ENCODE results near the gene GPT2.

The GPT2 gene

DNA sequence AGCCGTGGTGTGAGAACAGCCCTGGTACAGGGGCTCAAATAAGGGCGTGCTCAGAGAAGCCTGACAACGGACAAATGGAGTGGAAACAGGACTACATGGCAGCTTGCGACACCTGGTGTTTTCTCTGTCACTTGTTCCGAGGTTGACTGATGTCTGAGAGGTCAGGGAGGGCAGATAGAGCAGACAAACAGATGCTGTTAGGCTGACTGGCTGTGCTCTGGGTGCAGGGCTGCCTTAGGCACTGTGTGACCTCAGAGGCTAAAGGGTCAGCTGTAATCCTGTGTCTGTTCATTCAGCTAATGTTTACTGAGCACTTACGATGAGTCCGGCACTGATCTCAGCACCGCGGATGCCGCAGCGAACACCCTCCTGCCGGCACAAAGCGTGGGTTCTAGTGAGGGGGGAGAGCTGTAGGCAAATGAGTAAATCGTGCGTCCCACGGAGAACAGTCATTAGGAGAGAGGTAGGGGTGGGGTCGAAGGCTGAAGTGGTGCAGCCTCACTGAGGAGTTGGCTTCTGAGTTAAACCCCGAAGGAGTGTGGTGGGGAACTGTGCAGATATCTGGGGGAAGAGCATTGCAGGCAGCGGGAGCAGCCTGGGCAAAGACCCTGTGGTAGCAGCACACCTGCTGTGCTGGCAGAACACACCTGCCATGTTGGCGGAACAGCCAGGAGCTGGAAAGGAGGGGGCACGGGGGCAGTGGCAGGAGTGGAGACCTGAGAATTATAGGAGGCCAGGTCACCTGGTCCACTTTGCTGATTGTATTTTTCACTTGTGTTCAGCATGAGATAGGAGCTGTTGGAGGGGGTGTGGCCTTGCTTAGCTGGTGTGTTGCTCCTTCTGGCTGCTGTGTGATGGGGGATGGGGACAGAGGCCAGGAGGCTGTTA, 35.0 kb downstream of the GPT2 start:
- Histone ChIP-seq H3K9me3 (ENCODE audit: control insufficient read depth, insufficient read depth, low read length) (no peaks in the 10 kb centered on the region), H3K4me3 (ENCODE audit: low read depth, low read length) (no peak overlapping the region), H3K9ac (ENCODE audit: low read depth, low read length) (no peak overlapping the region), H3K4me1 (ENCODE audit: control insufficient read depth, insufficient read depth, low read length) (no peaks in the 10 kb centered on the region), H3K27me3 (ENCODE audit: control insufficient read depth, insufficient read depth, low read length) (no peaks in the 10 kb centered on the region), H3K36me3 (ENCODE audit: control insufficient read depth, insufficient read depth, low read length) (peaks cover 43% of the 10 kb centered on the region)

DNA sequence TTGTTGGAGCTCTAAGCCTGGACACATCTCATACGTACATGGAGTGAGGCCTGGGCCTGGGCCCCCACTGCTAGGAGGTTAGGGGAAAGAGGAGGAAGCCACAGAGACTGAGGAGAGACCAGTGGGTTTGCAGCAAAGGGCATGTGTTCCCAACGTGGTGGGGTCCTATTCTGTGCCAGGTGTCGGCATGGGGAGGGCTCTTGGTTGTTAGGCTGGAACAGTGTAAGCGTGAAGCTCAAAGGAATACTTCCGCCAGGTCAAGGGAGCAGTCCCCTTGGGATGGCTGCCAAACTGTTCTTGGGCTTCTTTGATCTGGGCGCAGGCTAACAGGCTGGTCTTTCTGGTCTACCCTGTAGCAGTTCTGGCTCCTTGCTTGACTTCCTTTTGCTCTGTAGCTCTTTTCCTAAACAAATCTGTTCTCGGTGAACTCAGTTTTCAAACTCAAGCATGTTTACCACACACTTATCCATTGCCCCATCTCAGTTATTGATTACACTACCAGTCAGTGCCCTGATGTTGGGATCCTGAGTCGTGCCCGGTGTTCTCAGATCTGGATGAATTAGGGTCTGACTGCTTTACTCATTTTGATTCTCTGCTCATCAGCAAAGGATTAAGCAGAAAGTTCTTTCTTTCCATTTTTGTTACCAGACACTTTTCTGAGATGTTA, 36.4 kb downstream of the GPT2 start:
- Histone ChIP-seq H3K36me3 (ENCODE audit: control insufficient read depth, insufficient read depth, low read length) (peaks cover 48% of the 10 kb centered on the region), H3K9ac (ENCODE audit: low read depth, low read length) (no peak overlapping the region), H3K4me1 (ENCODE audit: control insufficient read depth, insufficient read depth, low read length) (no peaks in the 10 kb centered on the region), H3K4me3 (ENCODE audit: low read depth, low read length) (no peak overlapping the region), H3K9me3 (ENCODE audit: control insufficient read depth, insufficient read depth, low read length) (no peaks in the 10 kb centered on the region), H3K27me3 (ENCODE audit: control insufficient read depth, insufficient read depth, low read length) (no peaks in the 10 kb centered on the region)

- no peaks in the 10 kb centered on the region for H3K9me3 ChIP-seq (ENCODE audit: control insufficient read depth, insufficient read depth, low read length)
Measured at GRCh38 chr16:46922239-46922638, 38.1 kb downstream of the GPT2 start.

DNA sequence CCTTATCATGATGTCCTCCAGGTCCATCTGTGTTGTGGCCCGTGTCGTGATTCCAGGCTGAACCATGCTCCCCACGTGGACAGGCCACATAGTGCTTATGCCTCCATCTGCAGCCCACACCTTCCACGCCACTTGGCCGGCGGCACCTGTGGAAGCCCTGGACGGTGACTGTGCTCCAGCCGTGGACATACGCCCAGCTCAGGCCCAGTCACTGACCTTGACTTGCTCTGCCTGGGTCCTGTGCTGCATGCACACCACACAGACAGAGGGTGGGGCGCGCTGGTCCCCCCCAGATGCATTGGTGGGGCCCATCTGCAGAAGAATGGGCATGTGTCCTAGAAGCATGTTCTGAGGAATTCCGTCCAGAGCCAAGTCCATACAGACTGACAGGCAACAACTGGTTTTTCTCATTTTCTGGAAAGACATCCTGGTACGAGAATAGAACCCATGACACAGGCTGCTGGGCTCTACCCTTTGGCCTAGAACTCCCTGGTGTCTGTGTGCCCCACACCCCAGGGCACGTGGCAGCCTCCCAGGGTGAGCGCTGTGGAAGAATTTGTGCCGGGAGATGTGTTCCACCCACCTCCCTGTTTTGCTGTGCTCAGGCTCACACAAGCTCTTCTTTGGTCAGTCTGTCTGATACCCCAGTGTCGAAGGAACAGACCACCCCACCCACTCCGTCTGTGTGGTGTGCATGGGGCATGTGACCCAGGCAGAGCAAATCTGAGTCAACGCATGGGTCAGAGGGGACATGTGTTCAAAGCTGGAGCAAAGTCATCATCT, 39.5 kb downstream of the GPT2 start:
- H3K4me1 ChIP-seq (ENCODE audit: control insufficient read depth, insufficient read depth, low read length), result no peaks in the 10 kb centered on the region
- peaks cover 61% of the 10 kb centered on the region for H3K36me3 ChIP-seq (ENCODE audit: control insufficient read depth, insufficient read depth, low read length)
- no peak overlapping the region for H3K4me3 ChIP-seq (ENCODE audit: low read depth, low read length)
- H3K27me3 ChIP-seq (ENCODE audit: control insufficient read depth, insufficient read depth, low read length), result no peaks in the 10 kb centered on the region
- H3K9me3 ChIP-seq (ENCODE audit: control insufficient read depth, insufficient read depth, low read length), result no peaks in the 10 kb centered on the region
- H3K9ac ChIP-seq (ENCODE audit: low read depth, low read length), result no peak overlapping the region

More at GRCh38 chr16:46922239-46922638, 38.1 kb downstream of the GPT2 start:
- Histone ChIP-seq H3K4me1 (ENCODE audit: control insufficient read depth, insufficient read depth, low read length) (no peaks in the 10 kb centered on the region), H3K4me3 (ENCODE audit: low read depth, low read length) (no peak overlapping the region), H3K27me3 (ENCODE audit: control insufficient read depth, insufficient read depth, low read length) (no peaks in the 10 kb centered on the region), H3K9ac (ENCODE audit: low read depth, low read length) (no peak overlapping the region), H3K36me3 (ENCODE audit: control insufficient read depth, insufficient read depth, low read length) (peaks cover 56% of the 10 kb centered on the region)

GRCh38 chr16:46924402-46924801, 40.2 kb downstream of the GPT2 start:
- Histone ChIP-seq H3K9ac (ENCODE audit: low read depth, low read length) (no peak overlapping the region), H3K27me3 (ENCODE audit: control insufficient read depth, insufficient read depth, low read length) (no peaks in the 10 kb centered on the region), H3K4me3 (ENCODE audit: low read depth, low read length) (no peak overlapping the region), H3K9me3 (ENCODE audit: control insufficient read depth, insufficient read depth, low read length) (no peaks in the 10 kb centered on the region), H3K36me3 (ENCODE audit: control insufficient read depth, insufficient read depth, low read length) (peaks cover 61% of the 10 kb centered on the region), H3K4me1 (ENCODE audit: control insufficient read depth, insufficient read depth, low read length) (no peaks in the 10 kb centered on the region)

DNA sequence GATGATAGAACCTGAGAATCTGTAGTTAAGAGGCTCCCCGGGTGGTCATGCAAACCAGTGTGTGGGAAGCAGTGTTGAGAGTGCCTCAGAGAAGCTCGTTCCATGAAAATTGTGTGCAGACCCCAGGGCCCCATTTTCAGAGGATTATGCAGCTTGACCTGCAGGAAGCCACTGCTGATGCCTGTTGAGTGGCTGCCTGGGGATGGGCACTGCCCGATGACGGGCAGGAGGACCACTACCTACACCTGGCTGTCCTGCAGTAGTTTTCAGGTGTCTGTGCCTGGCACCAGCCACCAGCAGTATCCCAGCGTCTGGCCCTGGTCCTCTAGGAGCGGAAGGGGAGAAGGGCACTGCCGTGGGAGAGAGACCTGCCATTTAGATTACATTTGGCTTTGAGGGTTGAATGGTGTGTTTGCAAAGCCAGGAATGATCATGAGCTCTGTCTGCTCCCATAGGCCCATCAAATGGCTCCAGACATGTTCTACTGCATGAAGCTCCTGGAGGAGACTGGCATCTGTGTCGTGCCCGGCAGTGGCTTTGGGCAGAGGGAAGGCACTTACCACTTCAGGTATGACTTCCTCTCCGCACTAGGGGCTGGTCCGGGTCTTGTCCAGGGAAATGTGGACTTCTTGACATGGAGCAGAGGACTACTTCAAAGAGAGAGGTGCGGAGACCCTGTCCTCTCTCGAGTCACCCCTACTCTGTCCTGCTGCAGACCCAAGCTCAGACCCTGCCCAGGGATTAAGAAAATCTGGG, 42.5 kb downstream of the GPT2 start:
- no peaks in the 10 kb centered on the region for H3K9me3 ChIP-seq (ENCODE audit: control insufficient read depth, insufficient read depth, low read length)
- H3K9ac ChIP-seq (ENCODE audit: low read depth, low read length), result no peak overlapping the region
- H3K36me3 ChIP-seq (ENCODE audit: control insufficient read depth, insufficient read depth, low read length), result peaks cover 67% of the 10 kb centered on the region
- H3K4me1 ChIP-seq (ENCODE audit: control insufficient read depth, insufficient read depth, low read length), result no peaks in the 10 kb centered on the region
- H3K27me3 ChIP-seq (ENCODE audit: control insufficient read depth, insufficient read depth, low read length), result no peaks in the 10 kb centered on the region
- H3K4me3 ChIP-seq (ENCODE audit: low read depth, low read length), result no peak overlapping the region

DNA sequence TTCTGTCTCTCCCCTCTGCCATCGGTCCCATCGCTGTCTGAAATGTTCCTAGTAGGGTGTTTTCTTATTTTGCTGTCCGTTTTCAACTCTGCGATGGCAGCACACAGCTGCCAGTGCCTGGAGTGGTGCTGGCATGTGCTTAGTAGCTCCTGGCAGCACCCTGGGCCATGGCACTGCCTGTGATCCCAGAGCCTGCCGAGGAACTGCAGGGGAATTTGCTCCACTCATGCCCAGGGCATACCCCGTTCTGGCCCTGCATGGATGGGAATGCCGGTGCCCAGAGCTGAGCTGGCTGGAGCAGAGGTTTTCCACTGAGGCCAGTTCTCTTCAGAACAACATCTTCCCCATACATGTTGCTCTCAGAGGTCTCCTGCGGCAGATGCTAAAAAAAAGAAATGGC, 43.1 kb downstream of the GPT2 start:
- Histone ChIP-seq H3K9ac (ENCODE audit: low read depth, low read length) (no peak overlapping the region), H3K9me3 (ENCODE audit: control insufficient read depth, insufficient read depth, low read length) (no peaks in the 10 kb centered on the region), H3K36me3 (ENCODE audit: control insufficient read depth, insufficient read depth, low read length) (peaks cover 62% of the 10 kb centered on the region), H3K4me1 (ENCODE audit: control insufficient read depth, insufficient read depth, low read length) (no peaks in the 10 kb centered on the region), H3K4me3 (ENCODE audit: low read depth, low read length) (no peak overlapping the region), H3K27me3 (ENCODE audit: control insufficient read depth, insufficient read depth, low read length) (no peaks in the 10 kb centered on the region)

- Histone ChIP-seq H3K36me3 (ENCODE audit: control insufficient read depth, insufficient read depth, low read length) (peaks cover 50% of the 10 kb centered on the region), H3K4me3 (ENCODE audit: low read depth, low read length) (no peak overlapping the region), H3K27me3 (ENCODE audit: control insufficient read depth, insufficient read depth, low read length) (no peaks in the 10 kb centered on the region), H3K9ac (ENCODE audit: low read depth, low read length) (no peak overlapping the region), H3K4me1 (ENCODE audit: control insufficient read depth, insufficient read depth, low read length) (no peaks in the 10 kb centered on the region), H3K9me3 (ENCODE audit: control insufficient read depth, insufficient read depth, low read length) (no peaks in the 10 kb centered on the region)
Measured at GRCh38 chr16:46928811-46929210, 44.6 kb downstream of the GPT2 start.

GRCh38 chr16:46929378-46930332, 45.5 kb downstream of the GPT2 start:
- H3K4me3 ChIP-seq (ENCODE audit: low read depth, low read length), result no peak overlapping the region
- H3K9ac ChIP-seq (ENCODE audit: low read depth, low read length), result no peak overlapping the region
- H3K9me3 ChIP-seq (ENCODE audit: control insufficient read depth, insufficient read depth, low read length), result no peaks in the 10 kb centered on the region
- H3K36me3 ChIP-seq (ENCODE audit: control insufficient read depth, insufficient read depth, low read length), result peaks cover 41% of the 10 kb centered on the region
- no peaks in the 10 kb centered on the region for H3K27me3 ChIP-seq (ENCODE audit: control insufficient read depth, insufficient read depth, low read length)
- H3K4me1 ChIP-seq (ENCODE audit: control insufficient read depth, insufficient read depth, low read length), result no peaks in the 10 kb centered on the region

GRCh38 chr16:46930861-46931260, 46.7 kb downstream of the GPT2 start:
- Histone ChIP-seq H3K4me3 (ENCODE audit: low read depth, low read length) (no peak overlapping the region), H3K4me1 (ENCODE audit: control insufficient read depth, insufficient read depth, low read length) (no peaks in the 10 kb centered on the region), H3K9ac (ENCODE audit: low read depth, low read length) (no peak overlapping the region), H3K27me3 (ENCODE audit: control insufficient read depth, insufficient read depth, low read length) (no peaks in the 10 kb centered on the region), H3K9me3 (ENCODE audit: control insufficient read depth, insufficient read depth, low read length) (no peaks in the 10 kb centered on the region), H3K36me3 (ENCODE audit: control insufficient read depth, insufficient read depth, low read length) (peaks cover 33% of the 10 kb centered on the region)
